PFSK-1 (cell line): ENCODE measurements around the gene OR2V1.

Source experiments
- FOXP2 ChIP-seq: optimal IDR thresholded peaks from 2 replicates; pipeline ENCODE3; 2011; ENCODE audit warnings: borderline replicate concordance, control low read depth, inconsistent platforms; ENCODE audit not compliant: insufficient read depth; ENCODE audit errors: extremely low read length, extremely low read depth
- POLR2AphosphoS5 ChIP-seq: IDR thresholded peaks from 2 replicates; pipeline ENCODE4 v1.6.1; 2012; ENCODE audit warnings: low read depth, mild to moderate bottlenecking, control low read depth, low read length, moderate library complexity
- SIN3A ChIP-seq: IDR thresholded peaks from 2 replicates; pipeline ENCODE4 v1.6.1; 2012; ENCODE audit warnings: mild to moderate bottlenecking, low read length, moderate library complexity, borderline replicate concordance; ENCODE audit not compliant: insufficient read depth
- TAF1 ChIP-seq: IDR thresholded peaks from 2 replicates; pipeline ENCODE4 v1.6.1; 2012; ENCODE audit warnings: low read length, control low read depth, borderline replicate concordance; ENCODE audit not compliant: insufficient read depth
- TF ChIP-seq, protein P1 (sequence below), 2 experiments: IDR thresholded peaks; 2 replicates each; pipeline versions ENCODE4 v1.6.1 to v1.8.0; 2011 to 2012; ENCODE audit warnings: low read depth in 2 of 2, low read length in 2 of 2, control low read depth in 1 of 2, inconsistent platforms in 1 of 2, mild to moderate bottlenecking in 1 of 2, moderate library complexity in 1 of 2; ENCODE audit not compliant: insufficient read depth in 1 of 2

The OR2V1 gene

GRCh38 chr5:181108578-181109165 lies 22.3 kb downstream of the OR2V1 start:
- no peak for TF ChIP-seq POLR2AphosphoS5
- no peak for TF ChIP-seq TAF1
- no peak for TF ChIP-seq FOXP2
- TF ChIP-seq SIN3A = no peak
- TF ChIP-seq, protein P1, sequence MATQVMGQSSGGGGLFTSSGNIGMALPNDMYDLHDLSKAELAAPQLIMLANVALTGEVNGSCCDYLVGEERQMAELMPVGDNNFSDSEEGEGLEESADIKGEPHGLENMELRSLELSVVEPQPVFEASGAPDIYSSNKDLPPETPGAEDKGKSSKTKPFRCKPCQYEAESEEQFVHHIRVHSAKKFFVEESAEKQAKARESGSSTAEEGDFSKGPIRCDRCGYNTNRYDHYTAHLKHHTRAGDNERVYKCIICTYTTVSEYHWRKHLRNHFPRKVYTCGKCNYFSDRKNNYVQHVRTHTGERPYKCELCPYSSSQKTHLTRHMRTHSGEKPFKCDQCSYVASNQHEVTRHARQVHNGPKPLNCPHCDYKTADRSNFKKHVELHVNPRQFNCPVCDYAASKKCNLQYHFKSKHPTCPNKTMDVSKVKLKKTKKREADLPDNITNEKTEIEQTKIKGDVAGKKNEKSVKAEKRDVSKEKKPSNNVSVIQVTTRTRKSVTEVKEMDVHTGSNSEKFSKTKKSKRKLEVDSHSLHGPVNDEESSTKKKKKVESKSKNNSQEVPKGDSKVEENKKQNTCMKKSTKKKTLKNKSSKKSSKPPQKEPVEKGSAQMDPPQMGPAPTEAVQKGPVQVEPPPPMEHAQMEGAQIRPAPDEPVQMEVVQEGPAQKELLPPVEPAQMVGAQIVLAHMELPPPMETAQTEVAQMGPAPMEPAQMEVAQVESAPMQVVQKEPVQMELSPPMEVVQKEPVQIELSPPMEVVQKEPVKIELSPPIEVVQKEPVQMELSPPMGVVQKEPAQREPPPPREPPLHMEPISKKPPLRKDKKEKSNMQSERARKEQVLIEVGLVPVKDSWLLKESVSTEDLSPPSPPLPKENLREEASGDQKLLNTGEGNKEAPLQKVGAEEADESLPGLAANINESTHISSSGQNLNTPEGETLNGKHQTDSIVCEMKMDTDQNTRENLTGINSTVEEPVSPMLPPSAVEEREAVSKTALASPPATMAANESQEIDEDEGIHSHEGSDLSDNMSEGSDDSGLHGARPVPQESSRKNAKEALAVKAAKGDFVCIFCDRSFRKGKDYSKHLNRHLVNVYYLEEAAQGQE (IDR thresholded peaks at IDR 0.05; ENCODE audit: insufficient read depth in 1 of 2, low read depth in 2 of 2, low read length in 2 of 2) = no peak

GRCh38 chr5:181107699-181108098 lies 23.3 kb downstream of the OR2V1 start:
- no peak for TF ChIP-seq POLR2AphosphoS5
- TF ChIP-seq TAF1 = no peak
- no peak for TF ChIP-seq SIN3A
- TF ChIP-seq, protein P1 (IDR thresholded peaks at IDR 0.05; ENCODE audit: insufficient read depth in 1 of 2, low read depth in 2 of 2, low read length in 2 of 2) = no peak
- TF ChIP-seq FOXP2 = no peak

DNA sequence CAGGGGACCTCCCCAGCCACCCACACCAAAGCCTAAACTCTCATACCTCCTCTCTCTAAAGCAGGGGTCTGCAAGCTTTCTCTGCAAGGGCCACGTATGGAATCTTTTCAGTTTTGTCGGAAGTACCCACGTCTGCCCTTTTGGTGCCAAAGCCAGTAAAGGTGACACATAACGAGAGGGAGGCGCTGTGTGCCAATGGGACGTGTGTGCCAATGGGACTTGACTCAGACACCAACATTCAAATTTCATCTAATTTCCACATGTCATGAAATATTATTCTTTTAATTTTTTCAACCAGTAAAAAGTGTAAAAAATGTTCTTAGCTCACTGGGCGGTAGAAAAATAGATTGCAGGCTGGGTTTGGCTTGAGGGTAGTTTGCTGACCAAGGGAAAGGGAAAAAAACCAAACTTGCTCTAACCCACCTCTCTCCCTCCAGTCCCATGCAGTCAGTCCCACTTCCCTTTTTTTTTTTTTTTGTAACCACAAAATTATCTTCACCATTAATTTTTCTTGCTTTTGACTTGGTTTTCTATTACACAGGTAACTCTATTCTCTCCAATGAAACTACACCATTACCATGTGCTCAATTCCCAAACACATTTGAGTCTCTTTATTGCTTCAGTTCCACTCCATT lies 25.5 kb downstream of the OR2V1 start:
- TF ChIP-seq, protein P1 (IDR thresholded peaks at IDR 0.05; ENCODE audit: insufficient read depth in 1 of 2, low read depth in 2 of 2, low read length in 2 of 2) = no peak
- TF ChIP-seq FOXP2 (no peak), POLR2AphosphoS5 (no peak), SIN3A (no peak), TAF1 (no peak)

DNA sequence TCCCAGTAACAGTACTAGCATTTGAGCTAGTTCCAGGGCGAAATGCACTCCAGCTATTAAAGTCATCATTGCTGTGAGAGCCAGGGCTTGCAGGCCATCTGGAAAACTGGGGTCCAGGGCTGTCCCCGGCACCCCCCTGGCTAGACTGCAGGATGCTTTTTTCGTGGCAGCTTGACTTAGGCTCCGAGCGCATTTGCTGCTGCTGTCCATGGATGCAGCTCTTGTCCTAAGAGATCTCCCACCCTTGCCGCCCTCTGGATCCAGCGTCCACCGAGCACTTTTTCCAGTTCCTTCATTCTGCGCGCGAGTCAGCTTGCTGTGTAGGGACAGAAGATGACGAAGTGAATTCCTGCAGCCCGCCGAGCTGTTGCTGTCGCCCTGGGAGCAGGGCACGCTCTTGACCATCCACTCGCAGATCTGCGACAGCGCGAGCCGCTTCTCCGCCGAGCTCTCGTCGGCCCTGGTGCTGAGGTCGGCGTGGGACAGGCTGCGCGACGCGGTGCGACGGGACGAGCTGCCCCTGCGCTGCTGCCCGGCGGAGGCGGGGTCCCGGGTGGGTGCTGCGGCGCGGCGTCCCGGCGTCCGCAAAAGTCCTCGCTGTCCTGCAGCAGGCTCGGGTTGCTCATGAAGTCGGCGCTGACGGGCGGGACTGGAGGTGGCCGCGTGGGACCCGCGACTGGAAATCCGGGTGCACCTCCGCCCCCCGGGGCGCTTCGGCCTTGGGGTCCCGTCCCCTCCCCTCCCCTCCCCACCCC lies 30.7 kb downstream of the OR2V1 start:
- TF ChIP-seq TAF1 (no peak), FOXP2 (no peak), SIN3A (no peak), POLR2AphosphoS5 (no peak)
- TF ChIP-seq, protein P1 (IDR thresholded peaks at IDR 0.05; ENCODE audit: insufficient read depth in 1 of 2, low read depth in 2 of 2, low read length in 2 of 2) = no peak
